GM21515 (cell line): ENCODE measurements around the gene RNASE3.
A peak's percentile ranks its signal among the peaks of the same experiment; 100 is the strongest.
"Not testable (repeated sequence)": the region's sequence is repeated elsewhere in the genome, so short reads cannot be mapped to it uniquely, and the experiment has no call there.

ENCODE experiments used
- ATAC-seq: cut with Tn5 transposase; IDR thresholded peaks from one replicate; pipeline ENCODE4 v1.9.1; 2021; ENCODE audit not compliant: unreplicated experiment

RNASE3 gene

GRCh38 chr14:20891126-20891825 lies at the start of gene RNASE3:
TSS of gene RNASE3 (plus strand) at chr14:20891385. CDS start at chr14:20891687, 302 bp downstream.
- not testable (repeated sequence) for ATAC-seq

DNA sequence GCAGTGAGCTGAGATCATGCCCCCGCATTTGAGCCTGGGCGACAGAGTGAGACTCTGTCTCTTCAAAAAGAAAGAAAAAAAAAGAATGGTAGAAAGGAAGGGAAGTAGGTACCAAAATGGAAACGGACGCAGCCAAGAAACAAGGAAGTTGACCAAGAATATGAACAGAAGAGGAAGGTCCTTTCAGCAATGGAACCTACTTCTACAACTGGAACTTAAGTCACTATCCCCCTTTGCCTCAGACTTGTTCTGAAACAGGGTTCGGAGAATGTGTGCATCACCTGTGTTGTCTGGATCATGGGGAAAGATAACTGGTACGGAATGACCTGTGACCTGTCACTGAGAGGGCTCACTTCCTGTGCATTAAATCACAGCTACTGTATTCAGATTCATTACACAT lies 44.6 kb upstream of the RNASE3 start:
- no peak for ATAC-seq

DNA sequence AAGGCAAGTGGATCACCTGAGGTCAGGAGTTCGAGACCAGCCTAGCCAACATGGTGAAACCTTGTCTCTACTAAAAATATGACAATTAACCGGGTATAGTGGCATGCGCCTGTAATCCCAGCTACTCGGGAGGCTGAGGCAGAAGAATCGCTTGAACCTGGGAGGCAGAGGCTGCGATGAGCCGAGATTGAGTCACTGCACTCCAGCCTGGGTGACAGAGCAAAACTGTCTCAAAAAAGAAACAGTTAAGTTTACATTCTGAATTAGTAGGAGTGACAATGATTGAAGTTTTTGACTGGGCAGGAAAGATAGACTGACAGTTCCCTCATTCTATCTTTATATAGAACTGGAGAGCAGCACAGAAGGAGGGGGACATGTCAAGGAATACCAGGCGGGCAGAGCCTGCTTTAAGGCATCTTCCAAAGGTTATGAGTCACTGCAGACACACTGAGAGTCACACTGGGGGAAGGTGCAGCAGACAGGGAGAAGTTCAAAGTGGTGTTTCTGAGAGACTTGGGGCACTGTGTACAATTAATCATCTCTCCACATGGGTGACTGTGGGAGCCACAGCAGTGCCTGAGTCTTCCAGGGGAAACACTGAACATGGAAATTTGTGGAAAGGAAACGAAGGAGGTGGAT lies 42.8 kb upstream of the RNASE3 start:
- no peak for ATAC-seq

- ATAC-seq: no peak
These were observed 42.1 kb upstream of the RNASE3 start for GRCh38 chr14:20848955-20849570.

DNA sequence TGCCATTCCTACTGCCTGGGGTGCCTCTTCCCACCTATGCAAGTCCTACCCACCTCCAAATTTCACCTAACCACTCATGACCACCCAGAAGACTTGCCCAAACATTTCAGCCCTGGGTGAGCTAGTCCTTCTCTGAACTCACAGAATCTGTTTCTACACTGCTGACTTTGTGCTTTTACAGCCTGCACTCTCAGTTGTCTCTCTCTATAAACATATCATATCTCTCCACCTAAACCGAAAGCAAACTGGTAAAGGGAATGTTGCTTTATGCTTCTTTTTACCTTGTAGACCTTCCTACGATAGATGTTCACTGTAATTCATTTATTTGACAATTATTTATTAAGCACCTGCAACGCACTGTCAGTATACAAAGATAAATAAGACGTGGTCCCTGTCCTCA lies 38.1 kb upstream of the RNASE3 start:
- no peak for ATAC-seq

- peak; percentile 87 for ATAC-seq
These were observed 35.4 kb upstream of the RNASE3 start for GRCh38 chr14:20855652-20856291.

DNA sequence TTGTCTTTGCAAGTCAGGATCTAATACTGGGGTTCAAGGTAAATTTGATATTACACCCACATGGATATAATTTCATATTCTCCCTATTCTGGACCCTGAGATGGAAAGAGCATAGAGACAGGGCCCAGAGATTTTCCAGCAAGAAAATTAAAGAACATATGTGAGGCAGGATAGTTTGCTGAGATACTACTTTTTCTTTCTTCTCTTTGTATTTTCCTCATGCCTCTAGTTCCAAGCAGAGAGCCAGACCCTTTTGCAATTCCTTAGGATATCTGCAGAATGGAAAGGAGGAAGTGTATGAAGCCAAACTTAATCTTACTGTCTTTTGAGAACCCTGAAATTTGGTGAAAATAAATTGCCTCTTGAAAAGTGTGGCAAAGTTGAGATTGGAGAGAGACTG lies 34.0 kb upstream of the RNASE3 start:
- ATAC-seq: no peak

- no peak for ATAC-seq
These were observed 33.4 kb upstream of the RNASE3 start for GRCh38 chr14:20857630-20858261.

DNA sequence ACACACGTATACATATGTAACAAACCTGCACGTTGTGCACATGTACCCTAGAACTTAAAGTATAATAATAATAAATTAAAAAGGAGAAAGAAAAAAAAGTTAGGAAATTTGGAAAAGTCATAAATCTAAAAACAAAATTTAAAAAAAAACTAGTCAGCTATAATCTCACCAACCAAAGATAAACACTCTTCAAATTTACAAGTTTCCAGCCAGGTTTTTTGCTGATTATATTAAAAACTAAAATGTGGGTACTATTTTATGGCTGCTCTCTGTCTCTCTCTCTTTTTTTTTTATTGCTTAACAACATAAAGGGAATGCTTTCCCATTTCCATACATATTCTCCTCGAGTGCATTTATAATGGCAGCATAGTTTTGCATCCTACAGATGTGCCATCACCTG lies 25.0 kb upstream of the RNASE3 start:
- ATAC-seq: no peak

GRCh38 chr14:20866963-20867362 lies 24.2 kb upstream of the RNASE3 start:
- no peak for ATAC-seq

GRCh38 chr14:20873370-20874177 lies 17.6 kb upstream of the RNASE3 start:
- no peak for ATAC-seq

DNA sequence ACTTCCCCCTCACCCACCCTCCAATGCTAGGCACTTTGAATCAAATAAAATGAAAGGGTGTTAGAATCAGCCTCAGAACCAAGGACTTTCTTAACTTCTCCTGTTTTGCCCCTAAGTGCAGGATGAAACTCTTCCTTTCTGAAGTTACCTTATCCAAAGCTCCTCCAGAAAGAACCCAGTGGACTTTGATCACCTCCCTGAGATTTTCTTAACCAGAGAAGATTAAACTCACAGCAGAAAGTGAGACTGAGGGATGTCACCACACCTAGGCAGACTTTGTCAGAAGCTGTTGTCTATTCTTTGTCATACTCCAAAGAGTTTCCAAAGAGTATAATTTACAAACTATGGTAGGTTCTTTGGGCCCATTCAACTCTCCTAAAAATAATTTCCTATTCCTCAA lies 14.2 kb upstream of the RNASE3 start:
- ATAC-seq: no peak

GRCh38 chr14:20878695-20879094 lies 12.5 kb upstream of the RNASE3 start:
- no peak for ATAC-seq

GRCh38 chr14:20881229-20881628 lies 10.0 kb upstream of the RNASE3 start:
- not testable (repeated sequence) for ATAC-seq

- ATAC-seq: not testable (repeated sequence)
These were observed 8.4 kb upstream of the RNASE3 start for GRCh38 chr14:20882787-20883186.

- not testable (repeated sequence) for ATAC-seq
These were observed 2.8 kb upstream of the RNASE3 start for GRCh38 chr14:20888411-20888810.

DNA sequence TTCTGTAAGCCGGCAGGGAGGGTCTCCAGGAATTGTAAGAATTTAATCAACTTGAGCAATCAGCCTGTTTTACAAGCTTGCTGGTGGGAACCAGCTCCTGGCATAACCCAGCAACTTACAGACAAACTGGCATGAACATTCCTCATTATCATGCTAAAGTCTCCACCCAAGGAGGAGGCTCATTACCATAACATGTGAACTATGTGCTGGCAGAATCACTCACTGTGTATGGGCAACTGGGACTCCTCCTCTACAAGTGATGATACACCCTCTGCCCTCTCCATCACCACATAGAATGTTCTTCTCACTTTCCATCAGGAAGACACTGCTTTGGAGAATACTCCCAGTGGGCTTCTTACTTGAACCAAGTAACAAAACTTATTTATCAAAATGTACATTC lies 4.1 kb downstream of the RNASE3 start:
- ATAC-seq: not testable (repeated sequence)

- ATAC-seq: no peak
These were observed 13.3 kb downstream of the RNASE3 start for GRCh38 chr14:20904393-20905029.

DNA sequence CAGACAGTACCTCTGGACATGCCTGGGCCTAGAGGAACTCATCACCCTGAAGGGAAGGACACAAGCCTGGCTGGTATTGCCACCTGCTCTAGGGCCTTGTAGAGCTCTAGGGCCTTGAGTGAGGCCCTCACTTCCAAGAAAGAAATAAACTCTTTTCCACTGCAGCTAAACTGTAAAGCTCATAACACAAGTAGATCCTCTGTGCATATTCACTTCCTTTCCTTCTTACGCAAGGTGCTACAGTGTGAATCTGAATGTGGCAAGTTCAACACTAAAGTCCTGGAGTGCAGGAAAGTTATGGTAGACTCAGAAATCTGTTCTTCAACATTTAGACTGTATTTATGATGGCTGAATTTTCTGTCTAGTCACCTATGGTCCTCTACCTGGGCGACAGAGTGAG lies 14.5 kb downstream of the RNASE3 start:
- no peak for ATAC-seq

DNA sequence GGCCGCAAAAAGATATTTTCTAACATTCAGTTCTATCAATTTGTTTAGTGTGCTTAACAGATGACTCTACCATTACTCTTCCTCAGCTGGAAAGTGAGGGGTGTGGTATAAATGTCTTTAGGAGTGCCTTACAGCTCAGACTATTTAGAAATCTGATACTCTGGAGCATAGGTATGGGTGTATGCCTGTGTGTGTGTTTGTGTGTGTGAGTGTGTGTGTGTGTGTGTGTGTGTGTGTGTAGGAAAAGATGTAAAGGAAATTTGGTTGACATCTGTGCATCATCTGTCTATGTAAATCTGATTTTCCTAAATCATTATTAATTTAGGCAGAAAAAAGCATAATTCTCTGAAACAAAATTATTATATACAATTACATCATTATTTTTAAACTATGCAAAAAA lies 16.0 kb downstream of the RNASE3 start:
- ATAC-seq: no peak
